ENCODE results near the gene TRAPPC6A. TPM values are rescaled to one million over a fixed set of nuclear protein-coding genes. Genes with fewer than 3 reads are reported as not detected.

Gene TRAPPC6A
- total and polyA plus RNA-seq, 2 experiments from 2014 or later, result 29.4 to 74.7 TPM

GRCh38 chr19:45142726-45143110 is 35.3 kb downstream of the TRAPPC6A start:
- DNase-seq (ENCODE audit: low spot score), result no peak
- no peak for ATAC-seq
- no peaks in the 10 kb centered on the region for H3K9me2 ChIP-seq (ENCODE audit: insufficient read depth)
- peaks cover 3% of the 10 kb centered on the region; the same call in 1 of the 2 replicates for H4K20me1 ChIP-seq (replicated peaks; ENCODE audit: insufficient read depth)
- no peak overlapping the region for H3K4me2 ChIP-seq
- no peaks in the 10 kb centered on the region for H3F3A ChIP-seq (replicated peaks; ENCODE audit: low read depth)
- Mint-ChIP-seq H3K4me1 (peaks cover 6% of the 10 kb centered on the region), H3K27ac (no peak overlapping the region; the same call in 1 of the 2 replicates), H3K36me3 (ENCODE audit: low read depth) (peaks cover 18% of the 10 kb centered on the region), H3K9me3 (no peaks in the 10 kb centered on the region; the same call in 2 of the 3 replicates), H3K4me3 (no peak overlapping the region), H3K27me3 (ENCODE audit: insufficient read depth, low read depth, poor library complexity) (peaks cover 22% of the 10 kb centered on the region)
- no peaks in the 10 kb centered on the region for H3K36me3 ChIP-seq (ENCODE audit: insufficient read depth)
- H3K27me3 ChIP-seq (ENCODE audit: insufficient read depth), result no peaks in the 10 kb centered on the region
- H3K4me3 ChIP-seq, result no peak overlapping the region
- peaks cover 4% of the 10 kb centered on the region; the same call in 1 of the 2 replicates for H3K4me1 ChIP-seq (ENCODE audit: insufficient read depth)
- no peak overlapping the region for H2AFZ ChIP-seq
- TF ChIP-seq EZH2 (IDR thresholded peaks at IDR 0.05; ENCODE audit: low read depth, unreplicated experiment), result no peak
- TF ChIP-seq, protein P1, sequence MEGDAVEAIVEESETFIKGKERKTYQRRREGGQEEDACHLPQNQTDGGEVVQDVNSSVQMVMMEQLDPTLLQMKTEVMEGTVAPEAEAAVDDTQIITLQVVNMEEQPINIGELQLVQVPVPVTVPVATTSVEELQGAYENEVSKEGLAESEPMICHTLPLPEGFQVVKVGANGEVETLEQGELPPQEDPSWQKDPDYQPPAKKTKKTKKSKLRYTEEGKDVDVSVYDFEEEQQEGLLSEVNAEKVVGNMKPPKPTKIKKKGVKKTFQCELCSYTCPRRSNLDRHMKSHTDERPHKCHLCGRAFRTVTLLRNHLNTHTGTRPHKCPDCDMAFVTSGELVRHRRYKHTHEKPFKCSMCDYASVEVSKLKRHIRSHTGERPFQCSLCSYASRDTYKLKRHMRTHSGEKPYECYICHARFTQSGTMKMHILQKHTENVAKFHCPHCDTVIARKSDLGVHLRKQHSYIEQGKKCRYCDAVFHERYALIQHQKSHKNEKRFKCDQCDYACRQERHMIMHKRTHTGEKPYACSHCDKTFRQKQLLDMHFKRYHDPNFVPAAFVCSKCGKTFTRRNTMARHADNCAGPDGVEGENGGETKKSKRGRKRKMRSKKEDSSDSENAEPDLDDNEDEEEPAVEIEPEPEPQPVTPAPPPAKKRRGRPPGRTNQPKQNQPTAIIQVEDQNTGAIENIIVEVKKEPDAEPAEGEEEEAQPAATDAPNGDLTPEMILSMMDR (conservative IDR thresholded peaks at IDR 0.05; ENCODE audit: low read depth in 2 of 2), result no peak
- TF ChIP-seq ZNF114 (CRISPR knock-in tag; IDR thresholded peaks at IDR 0.05), result no peak
- TF ChIP-seq CREB1 (CRISPR knock-in tag; IDR thresholded peaks at IDR 0.05; ENCODE audit: low read depth), result no peak
- TF ChIP-seq POLR2AphosphoS5 (IDR thresholded peaks at IDR 0.05; ENCODE audit: low read depth), result no peak
- TF ChIP-seq, protein P2, sequence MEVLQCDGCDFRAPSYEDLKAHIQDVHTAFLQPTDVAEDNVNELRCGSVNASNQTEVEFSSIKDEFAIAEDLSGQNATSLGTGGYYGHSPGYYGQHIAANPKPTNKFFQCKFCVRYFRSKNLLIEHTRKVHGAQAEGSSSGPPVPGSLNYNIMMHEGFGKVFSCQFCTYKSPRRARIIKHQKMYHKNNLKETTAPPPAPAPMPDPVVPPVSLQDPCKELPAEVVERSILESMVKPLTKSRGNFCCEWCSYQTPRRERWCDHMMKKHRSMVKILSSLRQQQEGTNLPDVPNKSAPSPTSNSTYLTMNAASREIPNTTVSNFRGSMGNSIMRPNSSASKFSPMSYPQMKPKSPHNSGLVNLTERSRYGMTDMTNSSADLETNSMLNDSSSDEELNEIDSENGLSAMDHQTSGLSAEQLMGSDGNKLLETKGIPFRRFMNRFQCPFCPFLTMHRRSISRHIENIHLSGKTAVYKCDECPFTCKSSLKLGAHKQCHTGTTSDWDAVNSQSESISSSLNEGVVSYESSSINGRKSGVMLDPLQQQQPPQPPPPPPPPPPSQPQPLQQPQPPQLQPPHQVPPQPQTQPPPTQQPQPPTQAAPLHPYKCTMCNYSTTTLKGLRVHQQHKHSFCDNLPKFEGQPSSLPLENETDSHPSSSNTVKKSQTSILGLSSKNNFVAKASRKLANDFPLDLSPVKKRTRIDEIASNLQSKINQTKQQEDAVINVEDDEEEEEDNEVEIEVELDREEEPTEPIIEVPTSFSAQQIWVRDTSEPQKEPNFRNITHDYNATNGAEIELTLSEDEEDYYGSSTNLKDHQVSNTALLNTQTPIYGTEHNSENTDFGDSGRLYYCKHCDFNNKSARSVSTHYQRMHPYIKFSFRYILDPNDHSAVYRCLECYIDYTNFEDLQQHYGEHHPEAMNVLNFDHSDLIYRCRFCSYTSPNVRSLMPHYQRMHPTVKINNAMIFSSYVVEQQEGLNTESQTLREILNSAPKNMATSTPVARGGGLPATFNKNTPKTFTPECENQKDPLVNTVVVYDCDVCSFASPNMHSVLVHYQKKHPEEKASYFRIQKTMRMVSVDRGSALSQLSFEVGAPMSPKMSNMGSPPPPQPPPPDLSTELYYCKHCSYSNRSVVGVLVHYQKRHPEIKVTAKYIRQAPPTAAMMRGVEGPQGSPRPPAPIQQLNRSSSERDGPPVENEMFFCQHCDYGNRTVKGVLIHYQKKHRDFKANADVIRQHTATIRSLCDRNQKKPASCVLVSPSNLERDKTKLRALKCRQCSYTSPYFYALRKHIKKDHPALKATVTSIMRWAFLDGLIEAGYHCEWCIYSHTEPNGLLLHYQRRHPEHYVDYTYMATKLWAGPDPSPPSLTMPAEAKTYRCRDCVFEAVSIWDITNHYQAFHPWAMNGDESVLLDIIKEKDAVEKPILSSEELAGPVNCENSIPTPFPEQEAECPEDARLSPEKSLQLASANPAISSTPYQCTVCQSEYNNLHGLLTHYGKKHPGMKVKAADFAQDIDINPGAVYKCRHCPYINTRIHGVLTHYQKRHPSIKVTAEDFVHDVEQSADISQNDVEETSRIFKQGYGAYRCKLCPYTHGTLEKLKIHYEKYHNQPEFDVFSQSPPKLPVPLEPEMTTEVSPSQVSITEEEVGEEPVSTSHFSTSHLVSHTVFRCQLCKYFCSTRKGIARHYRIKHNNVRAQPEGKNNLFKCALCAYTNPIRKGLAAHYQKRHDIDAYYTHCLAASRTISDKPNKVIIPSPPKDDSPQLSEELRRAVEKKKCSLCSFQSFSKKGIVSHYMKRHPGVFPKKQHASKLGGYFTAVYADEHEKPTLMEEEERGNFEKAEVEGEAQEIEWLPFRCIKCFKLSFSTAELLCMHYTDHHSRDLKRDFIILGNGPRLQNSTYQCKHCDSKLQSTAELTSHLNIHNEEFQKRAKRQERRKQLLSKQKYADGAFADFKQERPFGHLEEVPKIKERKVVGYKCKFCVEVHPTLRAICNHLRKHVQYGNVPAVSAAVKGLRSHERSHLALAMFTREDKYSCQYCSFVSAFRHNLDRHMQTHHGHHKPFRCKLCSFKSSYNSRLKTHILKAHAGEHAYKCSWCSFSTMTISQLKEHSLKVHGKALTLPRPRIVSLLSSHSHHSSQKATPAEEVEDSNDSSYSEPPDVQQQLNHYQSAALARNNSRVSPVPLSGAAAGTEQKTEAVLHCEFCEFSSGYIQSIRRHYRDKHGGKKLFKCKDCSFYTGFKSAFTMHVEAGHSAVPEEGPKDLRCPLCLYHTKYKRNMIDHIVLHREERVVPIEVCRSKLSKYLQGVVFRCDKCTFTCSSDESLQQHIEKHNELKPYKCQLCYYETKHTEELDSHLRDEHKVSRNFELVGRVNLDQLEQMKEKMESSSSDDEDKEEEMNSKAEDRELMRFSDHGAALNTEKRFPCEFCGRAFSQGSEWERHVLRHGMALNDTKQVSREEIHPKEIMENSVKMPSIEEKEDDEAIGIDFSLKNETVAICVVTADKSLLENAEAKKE (CRISPR knock-in tag; IDR thresholded peaks at IDR 0.05), result no peak
- no peak for TF ChIP-seq ZNF331 (CRISPR knock-in tag; IDR thresholded peaks at IDR 0.05; ENCODE audit: low read depth)
- TF ChIP-seq NANOG (IDR thresholded peaks at IDR 0.05; ENCODE audit: borderline replicate concordance), result no peak
- peaks cover 9% of the 10 kb centered on the region for H3K79me2 ChIP-seq (replicated peaks; ENCODE audit: insufficient read depth)
- H3K27ac ChIP-seq (ENCODE audit: low read depth), result no peak overlapping the region
